Testis (tissue), 3 donors: Measurements from ENCODE around the gene NPB. TPM values are rescaled to one million over a fixed set of nuclear protein-coding genes. Genes with fewer than 3 reads are reported as not detected.

Experiments
- DNase-seq: peaks from one replicate; pipeline ENCODE4 v3.0.0-alpha.2; 2019
- H3K27ac ChIP-seq, 2 donors: fragments of 200-600 bp; sonication (generic); one replicate each; pipeline ENCODE4 v1.5.1; 2019
- H3K27me3 ChIP-seq: fragments of 200-600 bp; sonication (generic); one replicate; pipeline ENCODE4 v1.5.1; 2019
- H3K36me3 ChIP-seq: fragments of 200-600 bp; sonication (generic); one replicate; pipeline ENCODE4 v1.5.1; 2017; ENCODE audit warnings: low read depth; ENCODE audit errors: missing control alignments
- H3K4me1 ChIP-seq: fragments of 200-600 bp; sonication (generic); one replicate; pipeline ENCODE4 v1.5.1; 2019
- H3K4me3 ChIP-seq, 2 donors: fragments of 200-600 bp; sonication (generic); one replicate each; pipeline ENCODE4 v1.5.1; 2017 to 2019
- H3K9me3 ChIP-seq: fragments of 200-600 bp; sonication (generic); one replicate; pipeline ENCODE4 v1.5.1; 2017
- CTCF ChIP-seq, 3 experiments: fragments of 450-650 bp in 2 of 3; fragments of 200-600 bp in 1 of 3; sonication (generic) in 1 of 3; IDR thresholded peaks; one replicate each; pipeline ENCODE4 v1.5.1; 2016 to 2019; ENCODE audit warnings: antibody characterized with exemption in 3 of 3, mild to moderate bottlenecking in 2 of 3, moderate library complexity in 1 of 3
- POLR2A ChIP-seq: fragments of 450-650 bp; IDR thresholded peaks from one replicate; pipeline ENCODE4 v1.6.1; 2017; ENCODE audit warnings: antibody characterized with exemption, mild to moderate bottlenecking, moderate library complexity
- WGBS, 2 donors: methylation state at CpG; one replicate each; pipeline ENCODE4 v1.1.5; 2018; 5-methylcytosine and 5-hydroxymethylcytosine counted together
- intact Hi-C: fragments of 100-400 bp; cut with DNase I; formaldehyde crosslinking; loops from one replicate; pipeline ENCODE4 v1.15.1; 2023; ENCODE audit warnings: low total_unique reads
- polyA plus RNA-seq: library from polyadenylated mRNA; stranded (reverse); fragments of 350-450 nt; fragmentation: Illumina TruSeq; extraction: RNeasy Lipid Tissue Mini Kit (QIAGEN cat#74804); gene quantifications from one replicate; pipeline ENCODE4 v1.2.3, GENCODE V29; 2014; ENCODE audit warnings: low read depth, low replicate concordance; ENCODE audit not compliant: insufficient read depth
- total RNA-seq, 2 donors: library from RNA; depleted of rRNA; stranded (reverse); fragments of >200 nt; gene quantifications; one replicate each; pipeline ENCODE4 v1.2.3, GENCODE V29; 2016

NPB gene
- total and polyA plus RNA-seq, 3 donors from 2014 or later: 1.8 to 27.3 (median 22.7) TPM

GRCh38 chr17:81879121-81879520 lies 22.9 kb upstream of the NPB start:
- Histone ChIP-seq H3K27ac (no peak overlapping the region), H3K36me3 (no peaks in the 10 kb centered on the region), H3K4me3 (no peak overlapping the region), H3K27me3 (no peaks in the 10 kb centered on the region), H3K4me1 (no peaks in the 10 kb centered on the region), H3K9me3 (no peaks in the 10 kb centered on the region)
- intact Hi-C loops: no loop called here
- 85 to 86% methylated on average over 5 of the region's 5 CpGs for WGBS, 2 donors
- TF ChIP-seq POLR2A (no peak), CTCF (IDR thresholded peaks at IDR 0.05) (no peak)
- no peak for DNase-seq

- no peaks in the 10 kb centered on the region for H3K4me1 ChIP-seq
- H3K9me3 ChIP-seq: no peaks in the 10 kb centered on the region
- no peaks in the 10 kb centered on the region for H3K36me3 ChIP-seq
- TF ChIP-seq CTCF (IDR thresholded peaks at IDR 0.05) (no peak), POLR2A (no peak)
- H3K27ac ChIP-seq: no peak overlapping the region
- no peak overlapping the region for H3K4me3 ChIP-seq
- intact Hi-C loops: no loop called here
- WGBS, 2 donors: 45 to 59% methylated on average over 10 to 11 of the region's 11 CpGs
- no peaks in the 10 kb centered on the region for H3K27me3 ChIP-seq
- no peak for DNase-seq
Measured at GRCh38 chr17:81884520-81884919, 17.5 kb upstream of the NPB start.

GRCh38 chr17:81884968-81885367 lies 17.1 kb upstream of the NPB start:
- Histone ChIP-seq H3K27me3 (no peaks in the 10 kb centered on the region), H3K27ac (no peak overlapping the region), H3K4me3 (no peak overlapping the region), H3K9me3 (no peaks in the 10 kb centered on the region), H3K36me3 (no peaks in the 10 kb centered on the region), H3K4me1 (peaks cover under 1% of the 10 kb centered on the region)
- intact Hi-C loops: no loop called here
- TF ChIP-seq POLR2A: no peak
- no peak for TF ChIP-seq CTCF (IDR thresholded peaks at IDR 0.05)
- no peak for DNase-seq
- 90 to 91% methylated on average over 3 to 5 of the region's 5 CpGs for WGBS, 2 donors

- DNase-seq: no peak
- H3K4me1 ChIP-seq: peaks cover 6% of the 10 kb centered on the region
- TF ChIP-seq CTCF (IDR thresholded peaks at IDR 0.05) (no peak), POLR2A (no peak)
- H3K27me3 ChIP-seq: no peaks in the 10 kb centered on the region
- H3K9me3 ChIP-seq: no peaks in the 10 kb centered on the region
- H3K27ac ChIP-seq: no peak overlapping the region
- no peak overlapping the region for H3K4me3 ChIP-seq
- H3K36me3 ChIP-seq: no peaks in the 10 kb centered on the region
- WGBS, 2 donors: 86% methylated on average over 10 of the region's 10 CpGs
- intact Hi-C loops: no loop called here
Measured at GRCh38 chr17:81885454-81885853, 16.6 kb upstream of the NPB start.

GRCh38 chr17:81885869-81886548 lies 16.0 kb upstream of the NPB start:
- Histone ChIP-seq H3K27me3 (no peaks in the 10 kb centered on the region), H3K4me1 (peaks cover 9% of the 10 kb centered on the region), H3K9me3 (no peaks in the 10 kb centered on the region), H3K27ac (no peak overlapping the region), H3K4me3 (no peak overlapping the region), H3K36me3 (no peaks in the 10 kb centered on the region)
- no peak for DNase-seq
- intact Hi-C loops: no loop called here
- WGBS, 2 donors: 90 to 92% methylated on average over 11 of the region's 11 CpGs
- no peak for TF ChIP-seq POLR2A
